HUES48 (cell line): ENCODE measurements around the gene RAF1.
A peak's percentile ranks its signal among the peaks of the same experiment; 100 is the strongest.

Experiments
- H3K27ac ChIP-seq: one replicate; pipeline ENCODE4 v1.7.0; 2013; ENCODE audit warnings: low read depth, low read length, inconsistent platforms
- H3K27me3 ChIP-seq: 2 replicates; pipeline ENCODE4 v1.6.1; 2013; ENCODE audit warnings: mild to moderate bottlenecking, low read length; ENCODE audit not compliant: control insufficient read depth, insufficient read depth
- H3K36me3 ChIP-seq: 2 replicates; pipeline ENCODE4 v1.6.1; 2013; ENCODE audit warnings: low read length; ENCODE audit not compliant: control insufficient read depth, insufficient read depth
- H3K4me1 ChIP-seq: 2 replicates; pipeline ENCODE4 v1.6.1; 2013; ENCODE audit warnings: mild to moderate bottlenecking, low read length; ENCODE audit not compliant: control insufficient read depth, insufficient read depth
- H3K4me3 ChIP-seq: 2 replicates; pipeline ENCODE4 v1.5.1; 2013; ENCODE audit warnings: mild to moderate bottlenecking, low read depth, low read length
- H3K9ac ChIP-seq: 2 replicates; pipeline ENCODE4 v1.6.1; 2013; ENCODE audit warnings: mild to moderate bottlenecking, low read depth, low read length, moderate library complexity
- H3K9me3 ChIP-seq: 2 replicates; pipeline ENCODE4 v1.6.1; 2013; ENCODE audit warnings: low read length; ENCODE audit not compliant: control insufficient read depth, insufficient read depth

RAF1 gene

GRCh38 chr3:12560505-12561190 lies 103.3 kb downstream of the RAF1 start:
- H3K9ac ChIP-seq, result no peak overlapping the region

DNA sequence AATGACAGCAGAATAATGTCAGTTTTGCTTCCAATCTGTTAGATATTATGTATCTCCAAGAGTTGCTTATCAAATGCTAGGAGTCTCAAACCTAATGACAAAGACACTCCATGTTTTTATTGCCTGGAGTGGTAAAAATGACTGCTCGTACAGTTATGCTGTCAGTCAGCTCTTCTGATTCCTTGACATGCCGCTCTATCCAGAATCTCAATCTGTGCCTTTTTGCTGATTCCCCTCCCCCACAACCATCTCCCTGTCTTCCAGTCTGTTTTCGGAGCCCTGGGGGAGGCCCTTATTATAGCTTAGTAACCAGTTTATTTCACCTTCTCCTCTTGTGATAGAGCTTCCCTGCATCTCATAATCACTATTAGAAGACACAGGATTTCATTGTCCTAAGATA lies 104.4 kb downstream of the RAF1 start:
- H3K36me3 ChIP-seq, result no peaks in the 10 kb centered on the region
- no peaks in the 10 kb centered on the region for H3K9me3 ChIP-seq
- H3K27ac ChIP-seq, result no peak overlapping the region
- no peaks in the 10 kb centered on the region for H3K27me3 ChIP-seq
- H3K4me3 ChIP-seq, result 0 out of 2 replicates have a peak overlapping the region, but pooled peaks have one; percentile 15
- H3K4me1 ChIP-seq, result peaks cover 36% of the 10 kb centered on the region
- no peak overlapping the region for H3K9ac ChIP-seq

More at GRCh38 chr3:12560505-12561190, 103.3 kb downstream of the RAF1 start:
- Histone ChIP-seq H3K9me3 (no peaks in the 10 kb centered on the region), H3K27ac (no peak overlapping the region), H3K27me3 (no peaks in the 10 kb centered on the region), H3K4me1 (peaks cover 36% of the 10 kb centered on the region), H3K4me3 (no peak overlapping the region), H3K36me3 (no peaks in the 10 kb centered on the region)

GRCh38 chr3:12558706-12559105 lies 105.2 kb downstream of the RAF1 start:
- Histone ChIP-seq H3K4me1 (peaks cover 36% of the 10 kb centered on the region), H3K36me3 (no peaks in the 10 kb centered on the region), H3K4me3 (peak overlapping the region; percentile 97), H3K27ac (no peak overlapping the region), H3K27me3 (no peaks in the 10 kb centered on the region), H3K9me3 (no peaks in the 10 kb centered on the region), H3K9ac (no peak overlapping the region)

DNA sequence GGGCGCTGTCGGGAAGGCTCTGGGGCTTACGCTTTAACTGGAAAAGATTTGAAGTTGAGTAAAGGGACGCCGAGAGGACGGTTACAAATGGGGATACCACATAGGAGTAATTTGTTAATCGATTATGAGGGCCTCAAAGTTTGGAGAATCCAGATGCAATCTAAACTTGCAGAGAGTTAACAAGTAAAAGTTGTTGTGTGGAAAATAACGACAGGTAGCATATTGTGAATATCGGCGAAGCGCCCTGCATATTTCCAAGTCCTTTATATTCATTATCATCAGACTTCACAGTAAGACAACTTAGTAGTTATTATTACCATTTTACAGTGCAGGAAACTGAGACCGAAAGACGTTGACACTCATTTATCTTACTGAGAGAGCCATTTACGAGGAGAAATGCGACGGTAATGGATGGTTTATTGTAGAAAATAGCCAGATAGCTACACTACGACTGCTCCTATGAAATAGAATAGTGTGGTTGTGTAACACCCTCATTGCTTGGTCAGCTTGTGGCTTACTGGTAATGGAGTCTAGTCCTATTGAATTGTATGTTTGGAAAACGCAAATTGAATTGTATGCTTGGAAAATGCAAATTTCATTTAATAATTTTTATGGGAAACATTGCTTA lies 106.3 kb downstream of the RAF1 start:
- peak overlapping the region; percentile 98 for H3K27ac ChIP-seq
- no peaks in the 10 kb centered on the region for H3K9me3 ChIP-seq
- peaks cover 33% of the 10 kb centered on the region for H3K4me1 ChIP-seq
- peak overlapping the region; percentile 97 for H3K4me3 ChIP-seq
- H3K36me3 ChIP-seq, result no peaks in the 10 kb centered on the region
- peak overlapping the region; percentile 92 for H3K9ac ChIP-seq
- H3K27me3 ChIP-seq, result no peaks in the 10 kb centered on the region

- Histone ChIP-seq H3K27ac (peak within 1 kb of the TSS; percentile 98), H3K4me3 (peak within 1 kb of the TSS; percentile 97), H3K9ac (peak within 1 kb of the TSS; percentile 92), H3K9me3 (no peaks in the 10 kb centered on the region), H3K4me1 (peaks cover 27% of the 10 kb centered on the region), H3K36me3 (no peaks in the 10 kb centered on the region), H3K27me3 (no peaks in the 10 kb centered on the region)
These were observed 107.0 kb downstream of the RAF1 start, which contains the start of gene MKRN2 for GRCh38 chr3:12556690-12557472. TSS of gene MKRN2 (plus strand) at chr3:12557087. CDS start at chr3:12557151, 64 bp downstream.

DNA sequence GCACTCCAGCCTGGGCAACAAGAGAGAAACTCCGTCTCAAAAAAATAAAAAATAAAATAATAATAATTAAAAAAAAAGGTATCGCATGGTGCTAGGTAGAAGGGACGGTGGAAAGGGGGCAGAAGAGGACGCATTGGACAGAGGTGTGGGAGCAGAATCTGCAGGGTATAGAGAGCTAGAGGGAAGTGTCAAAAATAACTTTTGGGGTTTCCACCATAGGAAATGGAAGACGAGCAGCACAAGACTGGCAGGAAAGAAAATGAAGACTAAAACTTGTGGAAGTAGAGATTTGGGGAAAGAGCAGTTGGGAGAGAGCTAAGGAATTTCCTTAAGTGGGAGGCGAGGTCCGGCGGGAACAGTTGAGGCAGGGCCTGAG lies 107.6 kb downstream of the RAF1 start:
- H3K27me3 ChIP-seq, result no peaks in the 10 kb centered on the region
- H3K4me1 ChIP-seq, result peaks cover 27% of the 10 kb centered on the region
- peak overlapping the region; percentile 97 for H3K4me3 ChIP-seq
- H3K9ac ChIP-seq, result peak overlapping the region; percentile 64
- no peaks in the 10 kb centered on the region for H3K9me3 ChIP-seq
- no peak overlapping the region for H3K27ac ChIP-seq
- no peaks in the 10 kb centered on the region for H3K36me3 ChIP-seq

- Histone ChIP-seq H3K9me3 (no peaks in the 10 kb centered on the region), H3K4me1 (peaks cover 10% of the 10 kb centered on the region), H3K27ac (no peak overlapping the region), H3K9ac (peak overlapping the region; percentile 61), H3K27me3 (no peaks in the 10 kb centered on the region), H3K36me3 (no peaks in the 10 kb centered on the region), H3K4me3 (peak overlapping the region; percentile 56)
These were observed 110.0 kb downstream of the RAF1 start for GRCh38 chr3:12553921-12554391.

GRCh38 chr3:12549971-12550760 lies 113.8 kb downstream of the RAF1 start:
- Histone ChIP-seq H3K9me3 (no peaks in the 10 kb centered on the region), H3K27me3 (no peaks in the 10 kb centered on the region), H3K9ac (no peak overlapping the region), H3K4me3 (no peak overlapping the region), H3K36me3 (no peaks in the 10 kb centered on the region), H3K4me1 (0 out of 2 replicates have a peak, but pooled peaks cover 5% of the 10 kb centered on the region), H3K27ac (no peak overlapping the region)

DNA sequence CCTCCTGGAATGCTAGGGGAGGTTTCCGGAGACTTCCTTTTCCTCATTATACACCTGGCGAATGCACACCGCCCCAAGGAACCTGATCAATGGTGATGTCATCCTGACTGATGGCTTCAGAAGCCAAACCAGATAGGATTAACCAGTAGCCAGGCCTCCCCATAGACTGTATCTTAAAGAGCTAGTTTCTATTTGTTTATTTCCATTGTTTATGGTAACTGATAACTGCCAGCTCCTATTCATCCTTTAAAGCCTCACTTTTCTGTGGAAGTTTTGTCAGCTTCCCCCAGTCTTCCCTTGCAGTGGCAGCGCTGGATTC lies 118.5 kb downstream of the RAF1 start, which contains the start of gene MKRN2OS:
Gene MKRN2OS (minus strand): TSS at position 27 of the 319 bp plus-strand sequence. CDS start 35 bp downstream, outside the sequence.
- 0 out of 2 replicates have a peak, but pooled peaks cover 11% of the 10 kb centered on the region for H3K4me1 ChIP-seq
- H3K4me3 ChIP-seq, result peak within 1 kb of the TSS; percentile 14
- no peak within 1 kb of the TSS for H3K9ac ChIP-seq
- peaks cover under 1% of the 10 kb centered on the region; the same call in 1 of the 2 replicates for H3K36me3 ChIP-seq
- H3K27ac ChIP-seq, result peak within 1 kb of the TSS; percentile 0
- H3K27me3 ChIP-seq, result no peaks in the 10 kb centered on the region
- no peaks in the 10 kb centered on the region for H3K9me3 ChIP-seq
